HG03175 (cell line): Measurements from ENCODE around the gene DNAJC7.

Experiments
- ATAC-seq: cut with Tn5 transposase; IDR thresholded peaks from one replicate; pipeline ENCODE4 v1.9.1; 2021; ENCODE audit warnings: mild to moderate bottlenecking, moderate library complexity; ENCODE audit not compliant: unreplicated experiment

The DNAJC7 gene

GRCh38 chr17:41976142-41976768, 41.0 kb downstream of the DNAJC7 start:
- ATAC-seq = no peak

GRCh38 chr17:41975099-41976083, 41.8 kb downstream of the DNAJC7 start:
- no peak for ATAC-seq

GRCh38 chr17:41974658-41975057, 42.6 kb downstream of the DNAJC7 start:
- no peak for ATAC-seq

GRCh38 chr17:41974031-41974430, 43.2 kb downstream of the DNAJC7 start:
- ATAC-seq = no peak

- no peak for ATAC-seq
Observed at GRCh38 chr17:41973408-41973811, 43.8 kb downstream of the DNAJC7 start.

- no peak for ATAC-seq
Observed at GRCh38 chr17:41972571-41973407, 44.5 kb downstream of the DNAJC7 start.

GRCh38 chr17:41971721-41972523, 45.3 kb downstream of the DNAJC7 start:
- ATAC-seq = no peak

GRCh38 chr17:41970901-41971331, 46.3 kb downstream of the DNAJC7 start:
- no peak for ATAC-seq

GRCh38 chr17:41968676-41969075, 48.6 kb downstream of the DNAJC7 start:
- ATAC-seq = no peak

GRCh38 chr17:41967921-41968578, 49.2 kb downstream of the DNAJC7 start:
- no peak for ATAC-seq

GRCh38 chr17:41967141-41967920, 49.9 kb downstream of the DNAJC7 start:
- ATAC-seq = peak; percentile 8

GRCh38 chr17:41966463-41967140, 50.6 kb downstream of the DNAJC7 start, which contains the start of gene CNP:
Gene CNP, plus strand, starts transcription at chr17:41966795. Its CDS starts 90 bp downstream, at chr17:41966885.
- peak; percentile 78 for ATAC-seq

- no peak for ATAC-seq
Observed at GRCh38 chr17:41965694-41966462, 51.4 kb downstream of the DNAJC7 start.

- ATAC-seq = no peak
Observed at GRCh38 chr17:41962768-41963434, 54.3 kb downstream of the DNAJC7 start.

- no peak for ATAC-seq
Observed at GRCh38 chr17:41962111-41962510, 55.1 kb downstream of the DNAJC7 start.

GRCh38 chr17:41959336-41960095, 57.7 kb downstream of the DNAJC7 start:
- no peak for ATAC-seq
